Mesodermal cell (in vitro differentiated cells): ENCODE data around the gene IGFLR1.

ENCODE experiments used
- H3K27ac ChIP-seq: 2 replicates; pipeline ENCODE4 v1.7.0; 2013; ENCODE audit warnings: mild to moderate bottlenecking, low read depth, low read length, moderate library complexity; ENCODE audit not compliant: severe bottlenecking
- H3K36me3 ChIP-seq: 2 replicates; pipeline ENCODE4 v1.7.1; 2013; ENCODE audit warnings: mild to moderate bottlenecking, low read length, moderate library complexity; ENCODE audit not compliant: control insufficient read depth, insufficient read depth
- H3K4me1 ChIP-seq: one replicate; pipeline ENCODE4 v1.7.1; 2013; ENCODE audit warnings: mild to moderate bottlenecking, low read length; ENCODE audit not compliant: insufficient read depth, control insufficient read depth, poor library complexity, severe bottlenecking
- H3K4me3 ChIP-seq: 2 replicates; pipeline ENCODE4 v1.7.0; 2013; ENCODE audit warnings: low read length, control low read depth, mild to moderate bottlenecking; ENCODE audit not compliant: insufficient read depth, poor library complexity, severe bottlenecking; ENCODE audit errors: extremely low read depth
- H3K9me3 ChIP-seq: 2 replicates; pipeline ENCODE4 v1.7.1; 2013; ENCODE audit warnings: mild to moderate bottlenecking, low read length, moderate library complexity; ENCODE audit not compliant: control insufficient read depth
- WGBS, 2 experiments: methylation state at CpG; one replicate each; pipeline ENCODE4 v1.1.5; 2013; ENCODE audit warnings: missing lambda C conversion rate in 2 of 2; ENCODE audit not compliant: insufficient coverage in 2 of 2; 5-methylcytosine and 5-hydroxymethylcytosine counted together

IGFLR1 gene

DNA sequence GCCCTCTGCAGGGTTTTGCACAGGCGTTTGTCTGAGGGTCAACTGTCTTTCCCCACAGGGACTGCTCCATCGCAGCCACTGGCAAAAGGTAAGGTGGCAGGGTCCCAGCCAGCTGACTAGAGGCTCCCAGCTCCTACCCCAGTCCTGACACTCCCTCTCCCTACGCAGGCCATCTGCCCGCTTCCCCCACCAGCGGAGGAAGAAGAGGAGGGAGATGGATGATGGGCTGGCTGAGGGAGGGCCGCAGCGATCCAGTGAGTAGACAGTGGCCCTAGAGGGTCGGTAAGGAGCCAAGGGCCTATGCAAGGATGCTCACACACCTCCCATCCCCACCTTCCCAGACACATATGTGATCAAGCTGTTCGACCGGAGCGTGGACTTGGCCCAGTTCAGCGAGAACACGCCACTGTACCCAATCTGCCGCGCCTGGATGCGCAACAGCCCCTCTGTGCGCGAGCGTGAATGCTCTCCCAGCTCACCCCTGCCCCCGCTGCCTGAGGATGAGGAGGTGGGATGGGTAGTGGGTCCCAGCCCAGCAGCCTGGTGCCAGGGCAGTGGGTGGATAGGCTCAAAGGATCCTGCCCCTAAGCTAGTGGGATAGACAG is 10.6 kb upstream of the IGFLR1 start:
- H3K4me1 ChIP-seq, result peaks cover 15% of the 10 kb centered on the region
- peaks cover 41% of the 10 kb centered on the region for H3K36me3 ChIP-seq
- WGBS, 2 experiments, result 97% methylated on average over 12 of the region's 20 CpGs
- no peak overlapping the region for H3K27ac ChIP-seq
- no peak overlapping the region for H3K4me3 ChIP-seq
- no peaks in the 10 kb centered on the region for H3K9me3 ChIP-seq

- 83 to 90% methylated on average over 6 to 7 of the region's 14 CpGs for WGBS, 2 experiments
- Histone ChIP-seq H3K27ac (no peak overlapping the region), H3K4me3 (no peak overlapping the region), H3K36me3 (peaks cover 44% of the 10 kb centered on the region), H3K4me1 (peaks cover 14% of the 10 kb centered on the region), H3K9me3 (no peaks in the 10 kb centered on the region)
Measured at GRCh38 chr19:35751839-35752745, 9.8 kb upstream of the IGFLR1 start.

- no peak overlapping the region for H3K4me3 ChIP-seq
- WGBS, 2 experiments, result 93 to 100% methylated on average over 1 to 5 of the region's 5 CpGs
- peaks cover 42% of the 10 kb centered on the region for H3K36me3 ChIP-seq
- no peak overlapping the region for H3K27ac ChIP-seq
- H3K4me1 ChIP-seq, result peaks cover 7% of the 10 kb centered on the region
- H3K9me3 ChIP-seq, result no peaks in the 10 kb centered on the region
Measured at GRCh38 chr19:35750167-35750566, 7.9 kb upstream of the IGFLR1 start.

DNA sequence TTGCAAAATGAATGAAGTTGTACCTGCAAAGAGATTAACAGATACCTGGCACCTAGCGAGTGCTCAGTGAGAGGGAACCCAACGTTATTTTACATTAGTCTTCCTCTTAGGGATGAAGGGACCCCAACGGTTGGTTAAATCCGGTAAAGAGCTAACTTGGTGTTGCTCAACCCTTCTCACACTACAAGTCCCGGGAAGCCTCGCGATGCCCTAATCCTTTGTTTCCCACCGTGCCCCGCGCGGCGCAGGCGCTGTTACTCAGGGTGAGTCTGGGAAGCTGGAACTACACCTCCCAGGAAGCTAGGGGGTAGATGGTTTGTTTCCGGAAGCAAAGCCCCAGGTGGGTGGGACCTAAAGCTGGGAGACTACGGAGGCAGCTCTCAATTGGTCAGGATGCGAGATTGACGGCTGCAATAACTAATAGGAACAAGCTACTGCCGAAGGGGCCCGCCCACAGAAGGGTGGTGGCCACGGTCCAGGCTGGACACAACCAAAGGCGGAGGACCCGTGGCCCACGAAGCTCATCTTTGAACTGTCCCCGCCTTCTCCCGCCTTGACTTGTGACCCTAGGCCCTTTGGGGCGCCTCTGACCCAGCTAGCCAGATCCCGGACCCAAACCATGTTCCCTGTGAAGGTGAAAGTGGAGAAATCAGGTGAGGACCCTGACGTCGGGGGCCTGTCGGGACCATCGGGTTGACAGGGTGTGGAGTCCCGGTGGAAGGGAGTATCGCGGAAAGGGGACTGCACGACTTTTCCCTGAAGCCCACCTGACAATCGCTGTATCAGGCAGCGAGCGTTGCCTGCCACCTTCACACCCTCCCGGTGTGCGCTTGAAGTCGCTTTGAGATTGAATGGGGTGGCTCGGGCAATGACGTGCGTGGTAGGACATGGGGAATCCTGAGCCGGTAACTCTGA is 6.1 kb upstream of the IGFLR1 start, which contains the start of gene LIN37:
LIN37 (plus strand) TSS at position 471 of the 915 bp plus-strand sequence; CDS start at position 620, 149 bp downstream.
- peaks cover 30% of the 10 kb centered on the region for H3K36me3 ChIP-seq
- H3K9me3 ChIP-seq, result no peaks in the 10 kb centered on the region
- H3K4me1 ChIP-seq, result peaks cover 7% of the 10 kb centered on the region
- WGBS, 2 experiments, result 1 to 3% methylated on average over 27 to 32 of the region's 45 CpGs
- no peak within 1 kb of the TSS for H3K27ac ChIP-seq
- H3K4me3 ChIP-seq, result peak within 1 kb of the TSS; percentile 93

- 93 to 99% methylated on average over 3 to 5 of the region's 5 CpGs for WGBS, 2 experiments
- peak overlapping the region; percentile 97 for H3K4me3 ChIP-seq
- peaks cover 13% of the 10 kb centered on the region for H3K4me1 ChIP-seq
- peaks cover 17% of the 10 kb centered on the region for H3K36me3 ChIP-seq
- H3K27ac ChIP-seq, result no peak overlapping the region
- H3K9me3 ChIP-seq, result no peaks in the 10 kb centered on the region
Measured at GRCh38 chr19:35746531-35746930, 4.3 kb upstream of the IGFLR1 start.

- 20 to 30% methylated on average over 4 of the region's 4 CpGs for WGBS, 2 experiments
- H3K9me3 ChIP-seq, result no peaks in the 10 kb centered on the region
- peaks cover 13% of the 10 kb centered on the region for H3K4me1 ChIP-seq
- peaks cover 14% of the 10 kb centered on the region for H3K36me3 ChIP-seq
- H3K27ac ChIP-seq, result no peak overlapping the region
- H3K4me3 ChIP-seq, result peak overlapping the region; percentile 97
Measured at GRCh38 chr19:35746087-35746462, 3.8 kb upstream of the IGFLR1 start.

DNA sequence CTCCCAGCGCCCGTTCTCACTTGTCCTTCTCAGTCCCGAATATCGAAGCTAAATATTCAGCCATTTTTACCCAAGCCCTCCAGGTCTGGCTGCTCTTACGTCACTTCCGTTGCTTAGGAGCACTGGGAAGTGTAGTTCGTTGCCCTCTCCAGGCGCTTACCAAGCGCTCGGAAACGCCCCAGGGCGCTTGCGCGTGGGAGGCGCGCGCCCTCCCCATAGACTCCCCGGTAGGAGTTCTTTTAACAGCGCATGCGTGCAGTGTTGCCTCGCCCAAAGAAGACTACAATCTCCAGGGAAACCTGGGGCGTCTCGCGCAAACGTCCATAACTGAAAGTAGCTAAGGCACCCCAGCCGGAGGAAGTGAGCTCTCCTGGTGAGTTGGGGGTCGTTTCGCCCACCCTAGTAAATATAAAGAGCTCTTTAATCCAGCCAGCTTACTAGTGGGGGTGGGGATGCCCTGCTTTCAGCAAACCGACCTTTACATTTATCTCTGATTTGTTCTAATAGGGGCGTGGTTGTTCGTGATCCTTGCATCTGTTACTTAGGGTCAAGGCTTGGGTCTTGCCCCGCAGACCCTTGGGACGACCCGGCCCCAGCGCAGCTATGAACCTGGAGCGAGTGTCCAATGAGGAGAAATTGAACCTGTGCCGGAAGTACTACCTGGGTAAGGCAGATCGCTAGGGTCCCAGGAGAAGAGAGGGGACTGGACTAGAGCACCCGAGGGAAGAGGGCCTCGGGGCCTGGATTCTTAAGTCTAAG is 3.3 kb upstream of the IGFLR1 start, which contains the start of the genes PSENEN and U2AF1L4:
PSENEN (plus strand) TSS at position 324 of the 759 bp plus-strand sequence; CDS start at position 604, 280 bp downstream.
U2AF1L4 (minus strand) TSS at position 91 of the 759 bp plus-strand sequence; CDS start at position 64, 27 bp downstream.
- H3K4me3 ChIP-seq, result peak within 1 kb of the TSS; percentile 97
- peaks cover 13% of the 10 kb centered on the region for H3K4me1 ChIP-seq
- H3K9me3 ChIP-seq, result no peaks in the 10 kb centered on the region
- H3K27ac ChIP-seq, result peak within 1 kb of the TSS; percentile 100
- peaks cover 14% of the 10 kb centered on the region for H3K36me3 ChIP-seq
- WGBS, 2 experiments, result 1 to 2% methylated on average over 29 to 31 of the region's 40 CpGs

DNA sequence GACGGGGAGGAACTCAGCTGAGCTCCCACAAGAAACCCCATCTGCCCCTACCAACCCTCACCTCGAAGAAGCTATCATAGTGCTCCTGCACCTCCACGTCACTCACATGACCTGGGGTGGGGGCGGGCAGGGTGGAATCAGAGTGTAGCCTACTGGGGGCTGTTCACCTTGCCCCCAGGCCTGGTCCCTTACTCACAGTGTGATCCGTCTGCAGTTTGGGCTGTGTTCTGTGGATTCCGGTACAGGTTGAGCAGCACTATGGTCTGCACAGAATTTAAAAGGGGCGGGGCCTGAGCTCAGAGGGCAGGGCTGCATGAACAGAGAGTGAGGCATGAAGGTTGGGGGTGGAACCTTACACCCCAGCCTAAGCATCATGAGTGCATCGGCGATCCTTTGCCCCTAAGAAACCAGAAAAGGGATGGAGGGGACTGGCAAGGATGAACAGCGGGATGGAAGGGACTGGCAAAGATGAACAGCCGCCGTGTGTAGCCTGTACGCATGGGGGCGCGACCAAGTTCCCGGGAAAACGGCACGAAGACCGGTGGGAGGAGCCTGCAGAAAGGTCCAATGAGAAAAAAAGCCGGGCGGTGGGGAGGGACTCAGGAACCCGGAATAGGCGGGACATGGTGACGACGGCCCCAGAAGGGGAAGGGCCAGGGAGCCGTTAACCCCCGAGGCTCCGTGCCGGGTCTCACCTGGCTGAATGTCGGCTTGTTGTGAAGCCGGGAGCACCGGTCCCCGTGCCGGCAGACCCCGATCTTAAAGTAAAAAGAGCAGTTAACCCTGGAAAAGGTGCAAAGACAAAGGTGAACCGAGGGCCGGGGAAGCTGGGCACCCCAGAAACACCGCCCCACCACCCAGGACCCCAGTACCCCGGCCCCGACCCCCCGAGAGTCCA is 2.4 kb upstream of the IGFLR1 start:
- Histone ChIP-seq H3K4me3 (peak overlapping the region; percentile 97), H3K27ac (peak overlapping the region; percentile 100), H3K9me3 (no peaks in the 10 kb centered on the region), H3K36me3 (peaks cover 14% of the 10 kb centered on the region), H3K4me1 (peaks cover 16% of the 10 kb centered on the region)
- 10 to 12% methylated on average over 32 to 40 of the region's 41 CpGs for WGBS, 2 experiments
